Uterus (tissue), 2 donors: ENCODE data around the gene SFXN5.

ENCODE experiments used
- POLR2A ChIP-seq, 2 donors: fragments of 450-650 bp; IDR thresholded peaks; one replicate each; pipeline ENCODE4 v1.6.1; 2016; ENCODE audit warnings: antibody characterized with exemption in 2 of 2, mild to moderate bottlenecking in 1 of 2, moderate library complexity in 1 of 2
- TF ChIP-seq, protein P1 (sequence below), 4 experiments: fragments of 200-600 bp in 2 of 4; fragments of 450-650 bp in 2 of 4; sonication (generic) in 2 of 4; IDR thresholded peaks; one replicate each; pipeline ENCODE4 v1.5.1; 2016 to 2019; ENCODE audit warnings: antibody characterized with exemption in 4 of 4, mild to moderate bottlenecking in 2 of 4, moderate library complexity in 1 of 4

DNA sequence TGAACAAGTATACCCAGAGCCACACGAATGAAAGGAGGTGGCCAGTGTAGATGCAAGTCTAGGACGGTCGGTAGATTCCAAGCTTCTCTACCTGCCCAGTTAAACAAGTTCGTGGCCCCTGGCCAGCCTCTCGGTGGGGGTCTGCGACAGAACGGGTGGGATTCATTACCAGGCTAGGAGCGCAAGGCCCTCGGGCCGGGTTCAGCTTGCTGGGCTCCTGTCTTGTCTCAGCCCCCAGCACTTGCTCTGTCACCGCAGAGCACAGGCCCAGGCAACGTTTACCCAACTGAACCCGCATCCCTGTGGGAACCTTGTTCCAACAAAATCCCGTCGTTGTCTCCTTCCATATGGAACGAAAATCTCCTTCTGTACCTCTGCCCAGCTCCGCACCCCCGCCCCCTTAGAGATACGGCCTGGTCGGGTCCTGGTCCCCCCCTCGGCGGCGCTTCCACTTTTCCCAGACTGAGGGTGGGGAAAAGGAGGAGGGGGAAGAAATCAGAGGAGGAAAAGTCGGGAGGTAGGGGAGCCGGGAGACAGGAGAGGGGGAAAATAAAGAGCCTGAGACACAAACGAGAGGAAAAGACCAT lies 156.1 kb downstream of the SFXN5 start:
- TF ChIP-seq, protein P1, sequence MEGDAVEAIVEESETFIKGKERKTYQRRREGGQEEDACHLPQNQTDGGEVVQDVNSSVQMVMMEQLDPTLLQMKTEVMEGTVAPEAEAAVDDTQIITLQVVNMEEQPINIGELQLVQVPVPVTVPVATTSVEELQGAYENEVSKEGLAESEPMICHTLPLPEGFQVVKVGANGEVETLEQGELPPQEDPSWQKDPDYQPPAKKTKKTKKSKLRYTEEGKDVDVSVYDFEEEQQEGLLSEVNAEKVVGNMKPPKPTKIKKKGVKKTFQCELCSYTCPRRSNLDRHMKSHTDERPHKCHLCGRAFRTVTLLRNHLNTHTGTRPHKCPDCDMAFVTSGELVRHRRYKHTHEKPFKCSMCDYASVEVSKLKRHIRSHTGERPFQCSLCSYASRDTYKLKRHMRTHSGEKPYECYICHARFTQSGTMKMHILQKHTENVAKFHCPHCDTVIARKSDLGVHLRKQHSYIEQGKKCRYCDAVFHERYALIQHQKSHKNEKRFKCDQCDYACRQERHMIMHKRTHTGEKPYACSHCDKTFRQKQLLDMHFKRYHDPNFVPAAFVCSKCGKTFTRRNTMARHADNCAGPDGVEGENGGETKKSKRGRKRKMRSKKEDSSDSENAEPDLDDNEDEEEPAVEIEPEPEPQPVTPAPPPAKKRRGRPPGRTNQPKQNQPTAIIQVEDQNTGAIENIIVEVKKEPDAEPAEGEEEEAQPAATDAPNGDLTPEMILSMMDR (IDR thresholded peaks at IDR 0.05): no peak
- TF ChIP-seq POLR2A (IDR thresholded peaks at IDR 0.05): no peak
